ENCODE measurements around the gene ADGRD1. TPM values are rescaled to one million over a fixed set of nuclear protein-coding genes. Genes with fewer than 3 reads are reported as not detected.

The ADGRD1 gene
- total RNA-seq, 2 experiments from 2014 or later = 0.27 to 0.65 TPM

DNA sequence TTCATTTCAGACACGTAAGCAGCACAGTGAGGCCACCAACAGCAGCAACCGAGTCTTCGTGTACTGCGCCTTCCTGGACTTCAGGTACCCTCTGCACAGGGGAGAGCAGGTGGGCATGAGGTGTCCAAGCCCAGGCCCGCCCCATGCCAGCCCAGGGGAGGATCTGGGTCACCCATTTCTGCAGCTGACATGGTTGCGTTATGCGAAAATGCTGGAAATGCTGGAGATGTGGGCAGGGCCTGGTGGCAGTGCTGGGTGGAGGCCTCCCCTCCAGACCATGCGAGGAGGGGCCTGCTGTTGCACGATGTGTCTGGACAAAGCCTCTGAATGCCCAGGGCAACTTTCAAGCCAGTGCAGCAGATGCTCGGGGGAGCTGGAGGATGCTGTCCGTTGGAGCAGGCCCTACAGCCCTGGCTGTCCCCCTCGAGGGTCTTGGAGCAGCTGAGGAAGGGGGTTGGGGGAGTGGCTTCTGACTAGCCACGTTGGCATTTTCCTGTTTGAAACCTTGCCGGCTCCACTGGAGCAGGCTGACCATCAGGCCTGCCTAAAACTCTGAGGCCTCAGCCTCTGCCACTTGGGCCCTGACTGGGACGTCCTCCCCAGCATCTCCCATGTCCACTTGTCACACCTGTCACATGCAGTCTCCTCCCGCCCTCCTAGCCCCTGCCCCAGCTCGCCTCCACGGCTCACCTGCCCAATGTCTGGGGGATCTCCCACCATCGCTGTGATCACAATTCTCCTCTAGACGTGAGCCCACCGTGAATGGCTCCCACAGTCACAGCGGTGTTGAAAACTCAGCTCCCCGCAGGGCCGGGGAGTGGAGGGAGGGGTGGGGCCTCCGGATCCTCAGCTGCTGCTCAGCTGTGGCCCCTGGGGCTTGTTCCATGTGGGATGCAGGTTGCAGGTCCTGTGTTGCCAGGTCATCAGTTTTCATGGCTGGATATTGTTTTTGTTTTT, 123.4 kb downstream of the ADGRD1 start:
- H3K4me3 Mint-ChIP-seq = no peak overlapping the region
- H3K27ac Mint-ChIP-seq = no peak overlapping the region
- ChIA-PET POLR2A (interaction anchor here (0.6 kb wide), 1 partner anchor 373 kb away, joined by 3 read pairs; no protein-coding TSS in a partner anchor), CTCF (no interaction called here)
- peaks cover 3% of the 10 kb centered on the region for H3K27me3 Mint-ChIP-seq
- ATAC-seq (no peak), DNase-seq (no peak)
- TF ChIP-seq, protein P1, sequence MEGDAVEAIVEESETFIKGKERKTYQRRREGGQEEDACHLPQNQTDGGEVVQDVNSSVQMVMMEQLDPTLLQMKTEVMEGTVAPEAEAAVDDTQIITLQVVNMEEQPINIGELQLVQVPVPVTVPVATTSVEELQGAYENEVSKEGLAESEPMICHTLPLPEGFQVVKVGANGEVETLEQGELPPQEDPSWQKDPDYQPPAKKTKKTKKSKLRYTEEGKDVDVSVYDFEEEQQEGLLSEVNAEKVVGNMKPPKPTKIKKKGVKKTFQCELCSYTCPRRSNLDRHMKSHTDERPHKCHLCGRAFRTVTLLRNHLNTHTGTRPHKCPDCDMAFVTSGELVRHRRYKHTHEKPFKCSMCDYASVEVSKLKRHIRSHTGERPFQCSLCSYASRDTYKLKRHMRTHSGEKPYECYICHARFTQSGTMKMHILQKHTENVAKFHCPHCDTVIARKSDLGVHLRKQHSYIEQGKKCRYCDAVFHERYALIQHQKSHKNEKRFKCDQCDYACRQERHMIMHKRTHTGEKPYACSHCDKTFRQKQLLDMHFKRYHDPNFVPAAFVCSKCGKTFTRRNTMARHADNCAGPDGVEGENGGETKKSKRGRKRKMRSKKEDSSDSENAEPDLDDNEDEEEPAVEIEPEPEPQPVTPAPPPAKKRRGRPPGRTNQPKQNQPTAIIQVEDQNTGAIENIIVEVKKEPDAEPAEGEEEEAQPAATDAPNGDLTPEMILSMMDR (IDR thresholded peaks at IDR 0.05) = no peak
- intact Hi-C loops (cut with micrococcal nuclease) = no loop called here
- no peaks in the 10 kb centered on the region for H3K4me1 Mint-ChIP-seq (ENCODE audit: low read depth)
- H3K36me3 Mint-ChIP-seq (ENCODE audit: low read depth) = no peaks in the 10 kb centered on the region
- H3K9me3 Mint-ChIP-seq = peaks cover 2% of the 10 kb centered on the region

GRCh38 chr12:131077931-131078391, 124.3 kb downstream of the ADGRD1 start:
- ChIA-PET CTCF (no interaction called here), POLR2A (no interaction called here)
- Mint-ChIP-seq H3K9me3 (peaks cover 2% of the 10 kb centered on the region), H3K27ac (no peak overlapping the region), H3K4me1 (ENCODE audit: low read depth) (no peaks in the 10 kb centered on the region), H3K4me3 (no peak overlapping the region), H3K36me3 (ENCODE audit: low read depth) (no peaks in the 10 kb centered on the region), H3K27me3 (peaks cover 3% of the 10 kb centered on the region)
- DNase-seq = no peak
- ATAC-seq = no peak
- intact Hi-C loops (cut with micrococcal nuclease) = no loop called here
- TF ChIP-seq, protein P1 (IDR thresholded peaks at IDR 0.05) = no peak

DNA sequence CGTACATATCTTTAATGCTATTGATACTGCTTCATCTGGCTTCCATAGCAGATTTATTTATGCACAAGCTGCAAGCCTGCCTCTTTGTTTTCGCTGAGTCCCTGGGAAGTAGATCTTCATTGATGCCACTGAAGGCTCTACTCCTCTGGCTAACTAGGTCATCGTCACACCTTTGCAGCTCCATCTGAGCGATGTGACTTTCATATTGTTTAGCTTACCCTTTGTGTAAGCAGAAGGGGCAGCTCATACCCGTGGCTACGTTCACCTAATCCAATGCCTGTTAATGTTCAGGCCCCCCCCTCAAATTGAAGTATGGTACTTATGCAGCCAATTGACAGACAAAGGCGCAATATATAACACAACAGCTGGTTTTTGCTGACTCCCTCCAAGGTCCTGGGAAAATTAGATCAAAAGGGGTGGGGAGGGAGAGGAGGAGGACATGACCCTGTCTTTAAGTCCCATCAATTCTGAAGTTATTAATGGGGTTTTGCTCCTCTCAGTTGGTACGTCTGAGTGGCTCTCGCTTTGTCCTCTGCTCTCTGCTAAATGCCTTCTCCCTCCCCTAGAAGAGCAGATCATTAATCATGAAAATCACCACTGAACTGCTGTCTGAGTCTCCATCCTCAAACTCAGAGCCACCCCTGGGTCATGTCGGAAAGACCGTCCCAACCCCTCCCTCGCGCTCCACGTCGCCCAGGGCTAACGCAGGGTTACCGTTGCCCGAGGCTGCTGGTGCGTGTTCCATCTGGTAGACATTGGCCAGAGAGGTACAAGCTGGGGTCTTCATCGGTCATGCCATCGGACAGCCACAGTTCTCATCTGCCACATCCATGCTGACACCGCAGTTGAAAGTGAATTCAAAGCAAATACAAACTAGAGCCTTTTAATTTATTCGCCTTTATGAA, 128.8 kb downstream of the ADGRD1 start:
- DNase-seq = no peak
- no peaks in the 10 kb centered on the region for H3K9me3 Mint-ChIP-seq
- H3K36me3 Mint-ChIP-seq (ENCODE audit: low read depth) = no peaks in the 10 kb centered on the region
- no peak overlapping the region for H3K27ac Mint-ChIP-seq
- ChIA-PET POLR2A (no interaction called here), CTCF (no interaction called here)
- H3K4me1 Mint-ChIP-seq (ENCODE audit: low read depth) = no peaks in the 10 kb centered on the region
- no peak for ATAC-seq
- H3K27me3 Mint-ChIP-seq = peaks cover 3% of the 10 kb centered on the region
- intact Hi-C loops (cut with micrococcal nuclease) = no loop called here
- TF ChIP-seq, protein P1 (IDR thresholded peaks at IDR 0.05) = no peak
- H3K4me3 Mint-ChIP-seq = no peak overlapping the region

DNA sequence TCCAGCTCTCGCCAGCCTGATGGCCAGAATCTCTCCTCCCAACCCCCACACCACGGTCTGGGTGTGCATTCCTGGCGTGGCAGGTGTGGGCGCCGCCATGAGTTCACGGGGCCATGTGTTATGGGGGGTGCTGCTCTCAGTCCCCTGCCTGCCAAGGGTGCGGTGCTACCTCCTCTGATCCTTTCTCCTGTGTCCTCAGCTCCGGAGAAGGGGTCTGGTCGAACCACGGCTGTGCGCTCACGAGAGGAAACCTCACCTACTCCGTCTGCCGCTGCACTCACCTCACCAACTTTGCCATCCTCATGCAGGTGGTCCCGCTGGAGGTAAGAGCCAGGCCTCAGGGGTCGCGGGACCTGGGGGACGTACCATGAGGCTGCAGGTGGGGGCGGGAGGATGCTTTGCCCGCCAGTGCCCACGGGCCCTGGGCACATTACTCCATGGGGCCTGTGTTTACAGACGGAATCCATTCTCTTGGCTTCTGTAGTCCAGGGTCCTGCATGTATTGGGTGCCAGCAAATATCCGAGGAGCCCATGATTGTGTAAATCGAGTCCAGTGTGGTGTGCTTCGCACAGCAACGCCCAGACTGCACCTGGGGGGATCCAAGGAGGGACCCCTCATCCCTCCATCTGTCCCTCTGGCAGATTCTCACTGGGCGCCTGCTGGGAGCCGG, 130.8 kb downstream of the ADGRD1 start:
- TF ChIP-seq, protein P1 (IDR thresholded peaks at IDR 0.05) = no peak
- peaks cover 5% of the 10 kb centered on the region for H3K27me3 Mint-ChIP-seq
- no peaks in the 10 kb centered on the region for H3K4me1 Mint-ChIP-seq (ENCODE audit: low read depth)
- ChIA-PET POLR2A (no interaction called here), CTCF (no interaction called here)
- no peak overlapping the region for H3K4me3 Mint-ChIP-seq
- no peak overlapping the region for H3K27ac Mint-ChIP-seq
- ATAC-seq = no peak
- intact Hi-C loops (cut with micrococcal nuclease) = no loop called here
- H3K9me3 Mint-ChIP-seq = no peaks in the 10 kb centered on the region
- DNase-seq = no peak
- H3K36me3 Mint-ChIP-seq (ENCODE audit: low read depth) = no peaks in the 10 kb centered on the region
